ENCODE data around the gene KIAA1671.
A peak's percentile ranks its signal among the peaks of the same experiment; 100 is the strongest.

The KIAA1671 gene

DNA sequence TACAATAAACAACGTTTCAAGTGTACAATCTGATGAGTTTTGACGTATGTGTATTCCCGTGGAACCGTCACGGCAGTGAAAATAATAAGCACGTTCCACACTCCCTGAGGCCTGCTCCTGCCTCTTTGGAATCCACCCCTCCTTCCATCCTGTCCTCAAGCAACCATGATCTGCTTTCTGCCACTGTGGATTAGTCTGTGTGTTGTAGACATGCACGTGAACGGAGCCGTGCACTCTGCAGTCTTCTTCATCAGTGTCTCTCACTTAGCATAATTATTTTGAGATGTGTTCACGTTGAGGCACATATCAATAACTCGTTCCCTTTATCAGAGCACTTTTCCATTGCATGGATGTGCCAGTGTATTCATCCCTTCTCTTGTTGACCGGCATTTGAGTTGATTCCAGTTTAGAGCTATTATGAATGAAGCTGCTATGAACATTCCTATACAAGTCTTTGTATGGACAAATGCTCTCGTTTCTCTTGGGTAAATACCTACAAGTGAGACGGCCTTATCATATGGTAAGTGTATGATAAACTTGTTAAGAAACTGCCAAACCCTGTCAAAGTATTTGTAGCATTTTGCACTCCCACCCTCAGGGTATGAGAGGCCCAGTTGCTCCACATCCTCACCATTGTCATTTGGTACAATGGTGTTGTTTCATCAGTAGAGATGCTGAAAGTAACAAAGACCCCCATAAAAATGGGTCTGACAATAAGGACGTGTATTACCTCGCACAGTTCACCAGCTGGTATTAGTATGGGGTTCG is 144.3 kb downstream of the KIAA1671 start:
- no peak for DNase-seq (ENCODE audit: low read depth, low spot score)
- H3K4me3 ChIP-seq (ENCODE audit: low read length): no peak overlapping the region

DNA sequence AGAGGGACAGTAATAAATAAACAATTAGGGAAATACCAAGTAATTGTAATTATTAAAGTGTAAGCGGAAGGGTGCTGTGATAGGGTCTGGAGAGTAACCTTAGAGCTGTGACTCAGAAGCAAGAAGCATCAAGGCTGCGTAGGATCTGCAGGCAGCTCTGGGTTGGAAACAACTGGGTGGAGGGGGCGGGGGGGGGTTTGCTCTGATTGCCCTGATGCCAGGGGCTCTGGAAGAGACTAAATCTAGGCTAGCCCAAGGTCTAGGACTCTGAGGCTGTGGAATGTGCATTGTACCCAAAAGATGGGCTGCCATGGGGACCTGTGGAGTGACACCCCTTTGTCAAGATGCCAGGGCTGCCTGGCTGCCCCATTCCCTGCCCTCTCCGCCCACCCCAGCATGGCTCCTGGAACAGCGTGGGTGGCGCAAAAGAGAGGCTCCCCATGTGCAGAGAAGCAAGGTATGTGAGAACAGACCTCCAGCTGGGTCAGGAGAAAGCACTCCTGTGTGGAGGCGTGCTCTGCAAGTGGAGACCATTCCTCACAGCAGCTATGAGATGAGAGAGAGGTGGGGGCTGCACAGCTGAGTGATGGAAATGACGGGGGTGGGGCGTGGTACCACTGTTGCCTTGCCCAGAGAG is 146.0 kb downstream of the KIAA1671 start:
- DNase-seq (ENCODE audit: low read depth, low spot score): no peak
- no peak overlapping the region for H3K4me3 ChIP-seq (ENCODE audit: low read length)

DNA sequence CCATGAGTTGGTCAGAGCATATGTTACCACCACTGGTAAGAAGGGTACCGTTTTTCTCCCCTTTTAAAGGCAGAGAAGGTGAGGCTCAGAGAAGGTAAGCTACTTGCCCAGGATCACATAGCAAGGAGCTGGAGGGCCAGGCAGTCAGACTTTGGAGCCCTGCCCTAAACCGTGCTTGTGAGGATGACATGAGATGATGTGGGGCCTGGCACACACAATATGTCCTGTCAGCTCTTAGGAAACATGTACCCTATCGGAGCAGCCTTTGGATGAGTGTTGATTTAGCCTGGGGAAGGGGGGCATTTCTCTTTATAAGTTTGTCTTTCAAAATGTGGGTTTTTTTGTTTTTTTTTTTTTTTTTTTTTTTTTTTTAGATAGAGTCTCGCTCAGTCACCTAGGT is 146.7 kb downstream of the KIAA1671 start:
- DNase-seq (ENCODE audit: low read depth, low spot score): no peak
- H3K4me3 ChIP-seq (ENCODE audit: low read length): no peak overlapping the region

DNA sequence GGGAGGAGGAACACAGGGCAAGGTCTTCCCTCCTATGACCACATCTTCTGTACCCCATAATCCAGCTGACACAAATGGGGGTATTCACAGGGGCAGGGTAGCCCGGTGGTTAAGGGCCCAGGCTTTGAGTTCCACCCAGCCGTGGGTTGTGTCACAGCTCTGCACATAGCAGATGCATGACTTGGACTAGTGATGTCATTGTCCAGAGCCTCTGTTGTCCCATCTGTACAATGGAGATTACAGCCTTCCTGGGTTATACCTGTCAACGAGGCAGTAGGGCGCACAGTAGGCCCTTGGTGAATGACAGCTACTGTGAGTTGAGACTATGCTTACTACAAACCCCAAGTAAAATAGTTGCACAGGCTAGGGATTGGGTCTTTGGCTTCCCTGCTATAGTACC is 147.9 kb downstream of the KIAA1671 start:
- DNase-seq (ENCODE audit: low read depth, low spot score): no peak
- H3K4me3 ChIP-seq (ENCODE audit: low read length): no peak overlapping the region

DNA sequence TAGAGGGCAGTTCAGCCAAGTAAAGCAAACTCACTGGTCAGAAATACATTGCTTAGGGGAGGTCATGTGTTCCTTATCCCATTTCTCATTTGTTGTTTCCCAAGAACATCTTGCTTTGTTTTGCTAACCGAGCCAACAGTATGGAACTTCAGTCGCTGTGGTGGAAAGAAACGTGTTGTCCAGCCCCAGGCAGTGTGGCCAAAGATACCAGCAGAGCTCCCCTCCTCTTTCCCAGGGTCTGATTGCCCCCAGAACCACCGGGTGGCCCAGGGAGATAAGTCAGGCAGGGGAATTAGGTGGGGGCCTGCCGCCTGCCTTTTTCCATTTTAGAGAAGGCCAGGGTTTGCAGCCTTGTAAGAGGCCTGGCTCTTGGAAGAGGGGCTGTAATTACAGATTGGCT is 148.4 kb downstream of the KIAA1671 start:
- no peak overlapping the region for H3K4me3 ChIP-seq (ENCODE audit: low read length)
- DNase-seq (ENCODE audit: low read depth, low spot score): no peak

DNA sequence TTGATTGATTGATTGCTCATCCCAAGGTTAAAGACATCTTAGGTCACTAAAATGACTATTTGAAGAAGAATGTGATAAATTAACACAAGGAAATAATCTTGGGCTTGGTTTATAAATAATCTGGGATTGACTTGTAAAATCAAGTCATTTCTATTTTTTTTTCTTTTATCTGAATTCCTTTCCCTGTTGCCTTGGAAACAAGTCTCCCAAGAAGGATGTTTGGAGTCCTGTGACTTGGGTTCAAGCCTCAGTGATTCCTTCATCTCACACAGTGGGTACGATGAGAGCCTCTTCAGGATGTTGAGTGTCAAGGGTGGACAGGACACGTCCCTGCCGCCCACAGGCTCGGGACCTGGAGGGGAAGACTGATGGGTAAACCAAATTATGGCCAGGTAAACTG is 149.0 kb downstream of the KIAA1671 start:
- DNase-seq (ENCODE audit: low read depth, low spot score): no peak
- H3K4me3 ChIP-seq (ENCODE audit: low read length): no peak overlapping the region

DNA sequence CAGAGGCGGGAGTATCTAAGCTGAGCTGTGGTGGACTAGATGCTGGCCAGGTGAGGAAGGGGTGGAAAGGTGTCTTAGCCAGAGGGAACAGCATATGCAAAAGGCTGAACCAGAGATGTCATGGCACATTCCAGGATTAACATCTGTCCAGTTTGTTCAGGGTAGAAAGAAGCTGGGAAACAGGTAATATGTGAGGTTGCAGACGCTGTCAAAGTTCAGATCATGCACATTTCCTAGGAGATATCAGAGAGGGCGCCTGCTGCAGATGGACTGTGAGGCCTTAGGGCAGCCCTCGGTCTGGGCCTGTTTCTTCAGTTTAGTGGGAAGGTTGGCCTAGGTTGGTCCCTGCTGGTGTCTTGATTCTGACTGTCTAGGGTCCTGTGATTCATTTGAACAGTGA is 149.5 kb downstream of the KIAA1671 start:
- H3K4me3 ChIP-seq (ENCODE audit: low read length): no peak overlapping the region

DNA sequence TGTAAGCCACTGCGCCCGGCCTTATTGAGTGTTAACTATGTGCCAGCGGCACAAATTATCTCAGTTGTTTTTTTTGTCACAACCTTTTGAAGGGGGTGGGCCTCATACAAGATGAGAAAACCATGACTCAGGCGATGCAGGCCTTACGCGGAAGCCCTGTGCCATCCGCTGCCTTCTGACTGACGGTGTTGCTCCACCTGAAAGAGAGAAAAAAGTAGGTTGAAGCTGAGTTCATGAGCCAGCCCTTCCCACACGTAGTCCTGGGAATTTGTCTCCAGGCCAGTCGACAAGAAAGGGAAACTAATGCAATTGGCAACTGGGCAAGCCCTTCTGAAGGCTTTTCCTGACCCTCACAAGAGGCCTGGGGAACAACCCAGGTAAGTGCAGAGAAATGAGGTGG is 150.2 kb downstream of the KIAA1671 start:
- DNase-seq (ENCODE audit: low read depth, low spot score): no peak
- no peak overlapping the region for H3K4me3 ChIP-seq (ENCODE audit: low read length)

More for the DNA sequence above, 149.5 kb downstream of the KIAA1671 start:
- no peak for DNase-seq (ENCODE audit: low read depth, low spot score)

DNA sequence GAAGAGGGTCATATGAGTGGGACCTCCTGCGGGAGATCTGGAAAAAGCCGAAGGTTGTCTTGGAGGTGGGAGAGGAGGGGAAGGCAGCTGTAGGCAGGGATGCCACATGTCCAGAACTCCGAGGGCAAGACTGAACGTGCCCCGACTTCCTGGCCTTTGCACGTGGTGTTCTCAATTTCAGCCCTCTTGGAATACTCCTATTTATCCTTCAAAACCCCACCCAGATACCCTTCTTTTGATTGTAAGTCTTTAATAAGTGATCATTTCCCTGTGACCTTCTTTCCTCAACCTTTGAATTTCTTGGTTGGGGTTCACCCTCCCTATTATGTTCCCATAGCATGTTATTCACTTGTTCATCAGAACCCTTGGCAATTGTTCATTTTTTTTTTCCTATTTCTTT is 151.9 kb downstream of the KIAA1671 start:
- DNase-seq (ENCODE audit: low read depth, low spot score): no peak
- no peak overlapping the region for H3K4me3 ChIP-seq (ENCODE audit: low read length)

DNA sequence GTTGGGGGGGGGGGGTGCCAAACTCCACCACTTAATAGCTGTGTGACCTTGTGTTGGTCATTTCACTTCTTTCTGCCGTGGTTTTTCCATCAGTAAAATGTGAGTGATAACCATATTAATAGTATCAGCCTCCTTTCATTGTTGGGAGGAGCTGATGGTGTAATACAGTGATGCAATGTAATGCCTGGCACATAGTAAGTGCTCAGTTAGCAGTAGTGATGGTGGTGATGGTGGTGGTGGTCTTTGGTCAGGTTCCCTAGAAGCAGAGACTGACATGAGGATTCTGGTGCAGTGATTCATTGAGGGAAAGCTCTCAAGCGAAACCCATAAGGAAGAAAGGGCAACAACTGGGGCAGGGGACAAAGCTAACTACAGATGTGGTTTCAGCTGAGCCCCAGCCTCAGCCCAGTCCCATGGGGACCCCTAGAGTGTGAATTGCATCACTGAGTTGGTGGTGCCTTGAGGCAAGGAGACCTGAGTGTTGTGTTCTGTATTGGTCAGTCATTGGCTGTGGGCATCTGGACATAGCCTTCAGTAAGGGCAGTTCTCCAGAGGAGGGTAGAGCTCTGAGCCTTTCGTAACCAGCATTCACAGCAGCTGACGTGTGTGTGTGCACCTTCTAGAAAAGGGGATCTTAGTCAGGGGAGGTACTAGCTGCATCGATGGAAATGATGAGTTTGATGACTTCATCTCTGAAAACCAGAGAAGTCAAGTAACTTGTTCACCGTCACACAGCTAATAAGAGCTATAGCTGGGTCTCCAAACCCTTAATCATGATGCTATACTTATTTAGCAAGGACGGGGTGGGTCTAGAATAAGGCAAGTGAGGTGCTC is 153.5 kb downstream of the KIAA1671 start:
- DNase-seq (ENCODE audit: low read depth, low spot score): no peak
- no peak overlapping the region for H3K4me3 ChIP-seq (ENCODE audit: low read length)

DNA sequence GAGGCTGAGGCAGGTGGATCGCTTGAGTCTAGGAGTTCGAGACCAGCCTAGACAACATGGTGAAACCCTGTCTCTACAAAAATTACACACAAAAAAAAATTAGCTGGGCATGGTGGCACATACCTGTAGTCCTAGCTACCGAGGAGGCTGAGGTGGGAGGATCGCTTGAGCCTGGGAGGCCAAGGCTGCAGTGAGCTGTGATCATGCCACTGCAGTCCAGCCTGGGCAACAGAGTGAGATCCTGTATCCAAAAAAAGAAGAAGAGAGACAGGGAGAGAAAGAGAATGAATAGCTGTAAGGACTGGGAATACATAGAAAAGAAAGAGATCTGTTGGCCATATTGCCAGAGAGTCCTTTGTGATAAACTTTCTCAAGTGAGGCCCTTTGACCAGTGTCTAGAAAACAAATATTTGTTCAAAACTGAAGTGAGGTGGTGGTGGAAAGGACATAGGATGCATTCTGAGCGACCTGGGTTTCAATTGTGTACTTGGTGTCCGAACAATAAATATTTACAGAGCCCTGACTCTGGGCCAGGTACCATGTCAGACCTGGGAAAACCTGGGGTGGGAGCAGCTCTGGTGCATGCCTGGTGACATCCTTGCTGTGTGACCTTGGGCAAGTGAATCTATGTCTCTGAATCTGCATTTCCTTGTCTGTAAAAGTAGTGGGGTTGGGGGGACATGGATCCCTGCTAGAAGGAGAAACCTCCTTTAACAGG is 157.5 kb downstream of the KIAA1671 start:
- no peak for DNase-seq (ENCODE audit: low read depth, low spot score)
- H3K4me3 ChIP-seq (ENCODE audit: low read length): no peak overlapping the region

DNA sequence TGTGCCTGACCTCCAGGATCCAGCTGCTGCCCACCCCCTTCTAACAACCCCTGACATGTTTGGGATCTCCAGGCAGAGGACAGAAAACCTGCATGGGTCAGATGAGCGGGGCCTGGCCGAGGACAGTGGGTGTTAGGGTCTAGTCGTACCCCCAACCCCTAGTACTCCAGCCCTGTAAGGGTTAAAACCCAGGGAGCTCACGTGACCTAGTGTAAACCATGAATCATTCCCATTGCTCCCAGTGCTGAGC is 158.0 kb downstream of the KIAA1671 start:
- DNase-seq (ENCODE audit: low read depth, low spot score): no peak
- no peak overlapping the region; the same call in 1 of the 2 replicates for H3K4me3 ChIP-seq (ENCODE audit: low read length)

DNA sequence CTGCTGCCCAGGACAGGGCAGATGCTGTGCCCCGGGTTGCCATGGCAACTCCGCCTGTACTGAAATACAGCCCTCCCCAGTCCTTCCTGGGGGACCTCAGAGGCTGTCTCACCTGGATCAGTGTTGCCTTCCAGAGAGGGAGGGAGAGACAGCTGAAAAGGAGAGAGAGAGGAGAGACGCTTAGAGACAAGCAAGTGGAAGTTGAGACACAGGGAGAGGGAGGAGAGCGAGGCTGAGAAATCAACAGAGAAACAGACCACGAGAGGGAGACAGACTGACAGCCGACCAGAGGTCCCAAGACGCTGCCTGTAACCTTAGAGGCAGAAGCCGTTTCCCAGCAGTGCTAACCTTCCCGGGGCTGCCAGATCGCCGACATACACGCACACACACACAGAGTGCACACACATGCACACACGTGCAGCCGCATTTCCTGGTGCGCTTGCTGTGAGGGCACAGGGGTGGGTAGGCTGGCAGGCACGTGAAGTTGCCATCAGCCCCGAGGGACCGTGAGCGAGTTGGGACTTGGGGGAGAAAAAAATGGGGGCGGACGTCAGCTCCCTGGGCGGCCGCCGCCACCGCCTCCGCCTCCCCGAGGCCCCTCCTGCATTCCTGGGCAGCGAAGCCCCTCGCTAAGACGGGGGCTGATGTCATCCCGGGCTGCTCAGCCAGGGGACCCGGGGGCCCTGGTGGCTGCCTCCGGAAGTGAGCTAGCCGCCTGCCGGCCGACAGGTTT is 158.5 kb downstream of the KIAA1671 start:
- peak overlapping the region; percentile 62 for H3K4me3 ChIP-seq (ENCODE audit: low read length)
- DNase-seq (ENCODE audit: low read depth, low spot score): peak; percentile 68

DNA sequence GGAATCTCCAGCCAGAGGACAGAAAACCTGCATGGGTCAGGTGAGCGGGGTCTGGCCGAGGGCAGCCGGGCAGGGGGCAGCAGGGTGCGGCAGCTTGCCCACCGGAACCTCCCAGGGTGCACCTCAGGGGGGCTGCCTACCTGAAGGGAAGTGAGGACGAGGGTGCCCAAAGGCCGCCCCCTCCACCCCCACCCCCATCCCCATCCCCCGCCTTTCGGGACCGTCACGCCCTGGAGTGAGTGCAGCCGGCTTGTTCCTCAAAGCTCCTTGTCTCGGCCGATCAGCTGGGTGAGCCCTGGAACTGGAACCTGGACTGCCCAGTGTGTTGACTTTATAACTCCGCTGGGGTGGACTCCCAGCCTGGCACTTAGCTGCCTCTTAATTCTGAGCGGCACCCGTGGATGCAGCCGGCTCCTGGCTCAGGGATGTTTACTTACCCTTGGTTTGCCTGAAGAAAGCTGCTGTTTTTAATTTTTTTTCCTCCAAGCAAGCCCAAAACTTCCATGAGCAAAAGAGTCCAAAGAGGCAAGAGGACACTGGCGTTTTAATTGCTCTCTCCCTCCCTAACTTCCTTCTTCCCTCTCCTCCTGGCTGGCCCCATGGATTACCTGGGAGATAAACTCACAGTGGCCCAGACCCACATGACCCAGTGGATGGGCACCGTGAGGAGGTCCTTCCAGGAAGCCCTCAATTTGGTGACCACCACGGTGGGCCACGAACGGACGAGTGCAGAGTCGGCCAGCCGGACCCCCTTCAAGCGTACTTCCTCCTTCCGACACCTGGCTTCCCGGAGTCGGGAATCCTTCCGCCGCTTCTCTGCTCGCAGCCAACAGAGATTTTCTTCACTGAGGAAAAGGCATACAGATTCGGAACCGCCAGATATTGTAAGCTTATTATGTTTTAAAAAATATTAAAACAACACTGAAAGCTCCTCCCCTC is 159.3 kb downstream of the KIAA1671 start:
- peak overlapping the region; percentile 62 for H3K4me3 ChIP-seq (ENCODE audit: low read length)
- DNase-seq (ENCODE audit: low read depth, low spot score): no peak

DNA sequence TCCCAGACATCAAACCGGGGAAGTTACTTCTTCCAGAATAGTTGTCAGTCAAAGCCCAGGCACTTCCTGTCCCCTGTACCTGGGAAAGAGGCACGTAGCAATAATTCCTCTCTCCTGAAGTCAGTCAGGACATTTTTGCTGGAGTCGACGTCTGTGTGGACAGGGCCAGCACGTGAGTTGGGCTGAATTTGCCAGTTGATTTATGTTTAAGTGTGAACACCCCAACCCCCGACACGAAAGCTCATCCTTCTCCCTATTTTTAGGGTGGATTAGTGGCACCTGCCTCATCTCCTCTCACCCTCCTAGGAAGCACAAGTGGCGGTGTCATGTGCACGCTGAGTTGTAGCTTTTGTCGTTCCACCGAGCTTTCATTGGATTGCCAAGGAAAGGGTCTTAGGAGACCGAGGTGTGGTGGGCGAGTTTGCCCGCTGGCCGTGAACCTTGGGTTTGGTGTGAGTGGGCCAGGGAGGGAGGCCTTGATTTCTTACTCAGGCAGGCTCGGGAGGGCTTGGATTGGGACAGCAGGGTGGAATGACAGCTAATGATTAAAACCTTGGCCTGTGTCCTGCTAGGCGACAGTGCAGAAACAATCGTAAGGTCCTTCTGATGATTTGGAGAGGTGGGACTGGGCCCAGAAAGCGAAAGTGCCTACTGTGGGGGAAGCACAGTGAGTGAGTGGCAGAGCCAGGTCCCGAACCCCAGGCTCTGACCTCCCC is 160.2 kb downstream of the KIAA1671 start:
- no peak overlapping the region for H3K4me3 ChIP-seq (ENCODE audit: low read length)
- no peak for DNase-seq (ENCODE audit: low read depth, low spot score)

DNA sequence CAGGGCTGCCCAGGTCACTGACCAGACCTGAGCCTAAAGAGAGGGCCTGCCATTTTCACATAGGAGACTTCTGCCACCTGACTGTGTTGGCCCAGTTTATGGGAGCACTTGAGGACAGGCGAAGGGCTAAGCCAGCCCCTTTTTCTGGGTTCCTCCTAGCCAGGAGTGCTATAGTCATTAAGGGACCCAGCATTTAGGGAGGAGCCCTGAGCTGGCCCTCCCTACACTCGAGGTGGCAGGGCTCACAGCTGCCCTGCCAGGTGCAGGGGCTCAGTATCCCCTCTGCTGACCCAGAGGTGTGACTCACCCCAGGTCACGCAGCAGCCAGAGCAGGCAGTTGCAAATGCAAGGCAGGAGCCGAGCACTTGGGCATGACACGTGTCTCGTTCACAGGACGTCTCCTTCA is 160.8 kb downstream of the KIAA1671 start:
- no peak overlapping the region for H3K4me3 ChIP-seq (ENCODE audit: low read length)

More for the DNA sequence above, 160.8 kb downstream of the KIAA1671 start:
- DNase-seq (ENCODE audit: low read depth, low spot score): no peak

Measured in Jurkat, Clone E6-1 (cell line).